Measurements from ENCODE around the gene AREG.

AREG gene

DNA sequence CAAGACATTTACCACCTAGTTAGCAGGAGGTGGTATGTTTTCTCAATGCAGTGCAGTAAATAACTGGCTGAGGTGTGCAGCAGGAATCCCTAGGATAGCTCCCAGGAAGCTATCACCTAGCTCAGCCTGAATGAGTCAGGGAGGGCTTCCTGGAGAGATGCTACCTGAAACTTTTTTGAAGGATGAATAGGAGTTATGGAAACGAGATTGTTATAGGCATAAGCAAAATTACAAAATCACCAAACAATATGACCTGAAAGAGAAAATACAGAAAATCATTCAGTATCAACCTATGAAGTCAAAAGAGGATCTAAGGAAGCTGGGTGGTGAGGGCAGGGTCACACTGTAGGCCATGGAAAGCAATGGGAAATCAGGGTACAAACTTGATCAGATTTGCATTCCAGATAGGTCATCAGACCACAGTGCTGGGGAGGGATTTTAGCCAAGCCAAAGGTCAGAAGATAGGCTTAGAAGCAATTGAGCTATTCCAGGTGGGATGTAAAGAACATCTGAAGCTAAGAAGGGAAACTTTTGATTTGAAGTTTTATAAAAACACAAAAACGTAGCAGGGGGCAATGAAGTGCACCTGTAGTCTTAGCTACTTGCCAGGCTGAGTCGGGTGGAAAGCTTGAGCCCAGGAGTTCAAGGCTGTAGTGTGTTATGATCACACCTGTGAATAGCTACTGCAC lies 11.3 kb downstream of the AREG start:
- Histone ChIP-seq H3K9me2 (replicated peaks; ENCODE audit: insufficient read depth, low read length) (no peaks in the 10 kb centered on the region), H3K36me3 (replicated peaks; ENCODE audit: insufficient read depth, low read length) (no peaks in the 10 kb centered on the region), H3F3A (ENCODE audit: insufficient read depth, low read length) (no peaks in the 10 kb centered on the region), H4K20me1 (ENCODE audit: insufficient read depth, low read length) (no peaks in the 10 kb centered on the region), H3K4me1 (ENCODE audit: low read length) (0 out of 2 replicates have a peak, but pooled peaks cover 2% of the 10 kb centered on the region), H3K27ac (ENCODE audit: low read length) (no peak overlapping the region), H3K4me3 (ENCODE audit: low read length) (no peak overlapping the region), H3K9ac (ENCODE audit: low read length) (no peak overlapping the region), H3K27me3 (replicated peaks; ENCODE audit: insufficient read depth, low read length) (no peaks in the 10 kb centered on the region), H3K79me2 (ENCODE audit: low read length) (no peaks in the 10 kb centered on the region), H3K9me3 (replicated peaks; ENCODE audit: insufficient read depth, low read length) (no peaks in the 10 kb centered on the region), H2AFZ (ENCODE audit: low read length) (no peak overlapping the region), H3K4me2 (ENCODE audit: low read depth, low read length) (no peak overlapping the region)
- TF ChIP-seq CTCF (IDR thresholded peaks at IDR 0.05; ENCODE audit: low read length) (no peak), EZH2 (optimal IDR thresholded peaks at IDR 0.05; ENCODE audit: low read depth, low read length) (no peak), EZH2phosphoT487 (IDR thresholded peaks at IDR 0.05; ENCODE audit: low read length) (no peak)
- no peak for DNase-seq

DNA sequence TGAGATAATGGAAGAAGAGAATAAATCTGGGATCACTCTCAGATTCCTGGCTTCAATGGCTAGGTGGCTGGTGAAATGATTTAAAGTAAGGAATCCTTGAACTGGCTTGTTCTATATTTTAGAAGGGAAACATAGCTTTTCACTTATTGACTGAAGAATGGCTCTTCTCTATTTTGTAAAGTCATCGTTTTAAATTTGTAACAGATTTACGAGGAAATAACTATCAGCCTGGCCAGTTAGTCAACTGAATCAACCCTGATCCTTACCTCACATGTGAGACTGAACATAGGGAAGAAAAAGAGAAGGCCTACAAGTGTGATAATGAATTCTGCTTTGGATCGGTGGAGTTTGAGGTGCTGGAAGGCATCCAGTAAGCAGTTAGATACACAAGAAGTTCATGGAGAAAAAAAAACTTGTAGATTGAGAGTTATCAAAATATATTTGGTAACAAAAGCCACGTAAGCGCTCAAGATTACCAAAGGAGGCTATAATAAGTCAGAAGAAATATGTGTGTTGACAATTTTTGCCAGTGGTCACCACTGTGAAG lies 12.0 kb downstream of the AREG start:
- no peaks in the 10 kb centered on the region for H3K9me3 ChIP-seq (replicated peaks; ENCODE audit: insufficient read depth, low read length)
- no peak overlapping the region for H3K4me3 ChIP-seq (ENCODE audit: low read length)
- no peak for DNase-seq
- H3F3A ChIP-seq (ENCODE audit: insufficient read depth, low read length), result no peaks in the 10 kb centered on the region
- H3K4me1 ChIP-seq (ENCODE audit: low read length), result no peaks in the 10 kb centered on the region
- no peak overlapping the region for H3K4me2 ChIP-seq (ENCODE audit: low read depth, low read length)
- no peak overlapping the region for H3K9ac ChIP-seq (ENCODE audit: low read length)
- H2AFZ ChIP-seq (ENCODE audit: low read length), result no peak overlapping the region
- H3K9me2 ChIP-seq (replicated peaks; ENCODE audit: insufficient read depth, low read length), result no peaks in the 10 kb centered on the region
- TF ChIP-seq CTCF (IDR thresholded peaks at IDR 0.05; ENCODE audit: low read length) (no peak), EZH2 (optimal IDR thresholded peaks at IDR 0.05; ENCODE audit: low read depth, low read length) (no peak), EZH2phosphoT487 (IDR thresholded peaks at IDR 0.05; ENCODE audit: low read length) (no peak)
- no peaks in the 10 kb centered on the region for H3K79me2 ChIP-seq (ENCODE audit: low read length)
- no peaks in the 10 kb centered on the region for H4K20me1 ChIP-seq (ENCODE audit: insufficient read depth, low read length)
- H3K27me3 ChIP-seq (replicated peaks; ENCODE audit: insufficient read depth, low read length), result no peaks in the 10 kb centered on the region
- H3K27ac ChIP-seq (ENCODE audit: low read length), result no peak overlapping the region
- no peaks in the 10 kb centered on the region for H3K36me3 ChIP-seq (replicated peaks; ENCODE audit: insufficient read depth, low read length)

GRCh38 chr4:74460833-74461232 lies 15.9 kb downstream of the AREG start:
- H3F3A ChIP-seq (ENCODE audit: insufficient read depth, low read length), result no peaks in the 10 kb centered on the region
- no peaks in the 10 kb centered on the region for H3K79me2 ChIP-seq (ENCODE audit: low read length)
- H3K4me1 ChIP-seq (ENCODE audit: low read length), result no peaks in the 10 kb centered on the region
- no peaks in the 10 kb centered on the region for H4K20me1 ChIP-seq (ENCODE audit: insufficient read depth, low read length)
- no peaks in the 10 kb centered on the region for H3K36me3 ChIP-seq (replicated peaks; ENCODE audit: insufficient read depth, low read length)
- DNase-seq, result no peak
- no peaks in the 10 kb centered on the region for H3K27me3 ChIP-seq (replicated peaks; ENCODE audit: insufficient read depth, low read length)
- no peak overlapping the region for H3K4me2 ChIP-seq (ENCODE audit: low read depth, low read length)
- H3K9ac ChIP-seq (ENCODE audit: low read length), result no peak overlapping the region
- H3K4me3 ChIP-seq (ENCODE audit: low read length), result no peak overlapping the region
- H3K27ac ChIP-seq (ENCODE audit: low read length), result no peak overlapping the region
- TF ChIP-seq CTCF (IDR thresholded peaks at IDR 0.05; ENCODE audit: low read length) (no peak), EZH2phosphoT487 (IDR thresholded peaks at IDR 0.05; ENCODE audit: low read length) (no peak), EZH2 (optimal IDR thresholded peaks at IDR 0.05; ENCODE audit: low read depth, low read length) (no peak)
- H3K9me2 ChIP-seq (replicated peaks; ENCODE audit: insufficient read depth, low read length), result no peaks in the 10 kb centered on the region
- H2AFZ ChIP-seq (ENCODE audit: low read length), result no peak overlapping the region
- no peaks in the 10 kb centered on the region for H3K9me3 ChIP-seq (replicated peaks; ENCODE audit: insufficient read depth, low read length)
